ENCODE results near the gene PIGU.
"Not testable (repeated sequence)": the region's sequence is repeated elsewhere in the genome, so short reads cannot be mapped to it uniquely, and the experiment has no call there.

The PIGU gene

DNA sequence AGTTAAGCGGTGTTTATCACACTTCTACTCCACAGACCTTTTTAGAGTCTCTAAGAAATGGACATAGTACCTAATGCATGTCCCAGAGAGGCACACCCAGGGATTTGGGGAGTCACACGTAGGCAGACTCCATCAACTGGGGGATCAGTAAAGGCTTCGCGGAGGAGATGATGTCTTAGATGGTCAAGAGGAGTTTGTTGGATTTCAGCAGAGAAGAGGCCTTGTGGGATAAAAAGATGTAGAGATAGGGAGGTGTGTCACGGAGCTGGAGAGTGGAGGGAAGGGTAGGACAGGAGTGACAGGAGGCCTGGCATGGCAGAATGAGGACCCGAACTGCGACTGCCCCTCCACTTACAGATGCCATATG is 151.6 kb downstream of the PIGU start:
- no peak overlapping the region for H3K4me3 ChIP-seq (ENCODE audit: low read length)

DNA sequence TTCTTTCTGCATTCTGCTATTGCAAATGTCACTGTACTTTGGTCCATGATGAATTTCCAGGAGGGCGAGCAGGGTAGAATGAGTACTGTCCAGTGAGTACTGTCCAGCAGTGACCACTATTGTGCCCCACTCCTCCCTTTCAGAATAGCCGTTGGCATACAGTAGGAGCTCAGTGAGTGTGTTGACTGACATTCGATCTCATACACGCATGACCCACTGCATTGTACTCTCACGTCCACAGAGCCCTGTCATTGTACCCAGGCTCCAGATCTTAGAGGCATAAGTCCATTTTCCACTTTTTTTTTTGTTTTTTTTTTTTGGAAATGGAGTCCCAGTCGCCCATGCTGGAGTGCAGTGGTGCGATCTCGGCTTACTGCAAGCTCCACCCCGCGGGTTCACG is 152.5 kb downstream of the PIGU start:
- H3K79me2 ChIP-seq (ENCODE audit: control insufficient read depth, low read length), result peaks cover 58% of the 10 kb centered on the region
- peaks cover 60% of the 10 kb centered on the region for H3K36me3 ChIP-seq (ENCODE audit: control insufficient read depth, low read length)
- peaks cover 13% of the 10 kb centered on the region; the same call in 1 of the 2 replicates for H4K20me1 ChIP-seq (ENCODE audit: control insufficient read depth, insufficient read depth, low read depth, low read length)
- no peaks in the 10 kb centered on the region for H3K27me3 ChIP-seq (ENCODE audit: control insufficient read depth, low read length)
- H3K27ac ChIP-seq (ENCODE audit: low read depth, low read length), result no peak overlapping the region
- no peaks in the 10 kb centered on the region for H3K9me2 ChIP-seq (replicated peaks; ENCODE audit: control insufficient read depth, low read length)
- no peak overlapping the region for H3K4me2 ChIP-seq (ENCODE audit: low read length)
- no peak overlapping the region for H3K4me3 ChIP-seq (ENCODE audit: low read length)
- no peaks in the 10 kb centered on the region for H3F3A ChIP-seq (ENCODE audit: control insufficient read depth, insufficient read depth)
- no peak for TF ChIP-seq CTCF (IDR thresholded peaks at IDR 0.05; ENCODE audit: low read depth, low read length, poor library complexity, severe bottlenecking)
- TF ChIP-seq EZH2phosphoT487 (IDR thresholded peaks at IDR 0.05; ENCODE audit: borderline replicate concordance, low read length), result no peak
- peaks cover 12% of the 10 kb centered on the region for H3K4me1 ChIP-seq (ENCODE audit: control insufficient read depth, low read length)
- H3K9me3 ChIP-seq (ENCODE audit: control insufficient read depth, insufficient read depth, low read length), result no peaks in the 10 kb centered on the region

More for the DNA sequence above, 151.6 kb downstream of the PIGU start:
- no peaks in the 10 kb centered on the region for H3F3A ChIP-seq (ENCODE audit: control insufficient read depth, insufficient read depth)
- no peak overlapping the region for H3K27ac ChIP-seq (ENCODE audit: low read depth, low read length)
- peaks cover 13% of the 10 kb centered on the region; the same call in 1 of the 2 replicates for H4K20me1 ChIP-seq (ENCODE audit: control insufficient read depth, insufficient read depth, low read depth, low read length)
- H3K36me3 ChIP-seq (ENCODE audit: control insufficient read depth, low read length), result peaks cover 65% of the 10 kb centered on the region
- no peaks in the 10 kb centered on the region for H3K27me3 ChIP-seq (ENCODE audit: control insufficient read depth, low read length)
- no peak overlapping the region for H3K4me2 ChIP-seq (ENCODE audit: low read length)
- H3K9me2 ChIP-seq (replicated peaks; ENCODE audit: control insufficient read depth, low read length), result no peaks in the 10 kb centered on the region
- no peaks in the 10 kb centered on the region for H3K9me3 ChIP-seq (ENCODE audit: control insufficient read depth, insufficient read depth, low read length)
- H3K79me2 ChIP-seq (ENCODE audit: control insufficient read depth, low read length), result peaks cover 52% of the 10 kb centered on the region
- peaks cover 7% of the 10 kb centered on the region for H3K4me1 ChIP-seq (ENCODE audit: control insufficient read depth, low read length)
- TF ChIP-seq CTCF (IDR thresholded peaks at IDR 0.05; ENCODE audit: low read depth, low read length, poor library complexity, severe bottlenecking) (no peak), EZH2phosphoT487 (IDR thresholded peaks at IDR 0.05; ENCODE audit: borderline replicate concordance, low read length) (no peak)

- no peak overlapping the region for H3K4me2 ChIP-seq (ENCODE audit: low read length)
- H3K79me2 ChIP-seq (ENCODE audit: control insufficient read depth, low read length), result peaks cover 70% of the 10 kb centered on the region
- H3K27me3 ChIP-seq (ENCODE audit: control insufficient read depth, low read length), result no peaks in the 10 kb centered on the region
- H3K4me1 ChIP-seq (ENCODE audit: control insufficient read depth, low read length), result peaks cover 22% of the 10 kb centered on the region
- H3K4me3 ChIP-seq (ENCODE audit: low read length), result no peak overlapping the region
- no peaks in the 10 kb centered on the region for H3F3A ChIP-seq (ENCODE audit: control insufficient read depth, insufficient read depth)
- H3K27ac ChIP-seq (ENCODE audit: low read depth, low read length), result no peak overlapping the region
- H4K20me1 ChIP-seq (ENCODE audit: control insufficient read depth, insufficient read depth, low read depth, low read length), result peaks cover 13% of the 10 kb centered on the region; the same call in 1 of the 2 replicates
- H3K9me3 ChIP-seq (ENCODE audit: control insufficient read depth, insufficient read depth, low read length), result no peaks in the 10 kb centered on the region
- TF ChIP-seq EZH2phosphoT487 (IDR thresholded peaks at IDR 0.05; ENCODE audit: borderline replicate concordance, low read length), result no peak
- TF ChIP-seq CTCF (IDR thresholded peaks at IDR 0.05; ENCODE audit: low read depth, low read length, poor library complexity, severe bottlenecking), result peak; percentile 84
- peaks cover 49% of the 10 kb centered on the region for H3K36me3 ChIP-seq (ENCODE audit: control insufficient read depth, low read length)
- H3K9me2 ChIP-seq (replicated peaks; ENCODE audit: control insufficient read depth, low read length), result no peaks in the 10 kb centered on the region
These were observed 153.7 kb downstream of the PIGU start for GRCh38 chr20:34522969-34523871.

- Histone ChIP-seq H3K4me1 (ENCODE audit: control insufficient read depth, low read length) (peaks cover 45% of the 10 kb centered on the region), H3K79me2 (ENCODE audit: control insufficient read depth, low read length) (peaks cover 80% of the 10 kb centered on the region), H4K20me1 (ENCODE audit: control insufficient read depth, insufficient read depth, low read depth, low read length) (peaks cover 13% of the 10 kb centered on the region; the same call in 1 of the 2 replicates), H3K4me2 (ENCODE audit: low read length) (peak overlapping the region; percentile 10; the same call in 1 of the 2 replicates), H3K36me3 (ENCODE audit: control insufficient read depth, low read length) (peaks cover 20% of the 10 kb centered on the region)
- not testable (repeated sequence) for H3K4me3 ChIP-seq (ENCODE audit: low read length); H3K9me2 ChIP-seq (replicated peaks; ENCODE audit: control insufficient read depth, low read length); H3F3A ChIP-seq (ENCODE audit: control insufficient read depth, insufficient read depth); H3K27me3 ChIP-seq (ENCODE audit: control insufficient read depth, low read length); H3K27ac ChIP-seq (ENCODE audit: low read depth, low read length); H3K9me3 ChIP-seq (ENCODE audit: control insufficient read depth, insufficient read depth, low read length)
These were observed 157.1 kb downstream of the PIGU start for GRCh38 chr20:34519841-34520240.

GRCh38 chr20:34518863-34519262 is 158.0 kb downstream of the PIGU start:
- H4K20me1 ChIP-seq (ENCODE audit: control insufficient read depth, insufficient read depth, low read depth, low read length); H3K9me2 ChIP-seq (replicated peaks; ENCODE audit: control insufficient read depth, low read length); H3F3A ChIP-seq (ENCODE audit: control insufficient read depth, insufficient read depth); H3K4me3 ChIP-seq (ENCODE audit: low read length); H3K27me3 ChIP-seq (ENCODE audit: control insufficient read depth, low read length); H3K9me3 ChIP-seq (ENCODE audit: control insufficient read depth, insufficient read depth, low read length); H3K27ac ChIP-seq (ENCODE audit: low read depth, low read length): not testable (repeated sequence)
- Histone ChIP-seq H3K79me2 (ENCODE audit: control insufficient read depth, low read length) (peaks cover 70% of the 10 kb centered on the region), H3K36me3 (ENCODE audit: control insufficient read depth, low read length) (peaks cover 17% of the 10 kb centered on the region), H3K4me2 (ENCODE audit: low read length) (0 out of 2 replicates have a peak overlapping the region, but pooled peaks have one; percentile 98), H3K4me1 (ENCODE audit: control insufficient read depth, low read length) (peaks cover 45% of the 10 kb centered on the region)

All from DOHH2 (cell line).